Epidermal melanocyte (primary cell): ENCODE results near the gene MAPKAPK2.
A peak's percentile ranks its signal among the peaks of the same experiment; 100 is the strongest.
"Not testable (repeated sequence)": the region's sequence is repeated elsewhere in the genome, so short reads cannot be mapped to it uniquely, and the experiment has no call there.

Source experiments
- DNase-seq: peaks from one replicate; pipeline ENCODE4 v3.0.0; 2011; ENCODE audit warnings: low spot score; ENCODE audit not compliant: insufficient read length

The MAPKAPK2 gene

GRCh38 chr1:206684478-206685333 is at the start of gene MAPKAPK2:
Gene MAPKAPK2 (plus strand): TSS chr1:206684905. CDS start chr1:206685230, 325 bp downstream.
- peak; percentile 92 for DNase-seq

DNA sequence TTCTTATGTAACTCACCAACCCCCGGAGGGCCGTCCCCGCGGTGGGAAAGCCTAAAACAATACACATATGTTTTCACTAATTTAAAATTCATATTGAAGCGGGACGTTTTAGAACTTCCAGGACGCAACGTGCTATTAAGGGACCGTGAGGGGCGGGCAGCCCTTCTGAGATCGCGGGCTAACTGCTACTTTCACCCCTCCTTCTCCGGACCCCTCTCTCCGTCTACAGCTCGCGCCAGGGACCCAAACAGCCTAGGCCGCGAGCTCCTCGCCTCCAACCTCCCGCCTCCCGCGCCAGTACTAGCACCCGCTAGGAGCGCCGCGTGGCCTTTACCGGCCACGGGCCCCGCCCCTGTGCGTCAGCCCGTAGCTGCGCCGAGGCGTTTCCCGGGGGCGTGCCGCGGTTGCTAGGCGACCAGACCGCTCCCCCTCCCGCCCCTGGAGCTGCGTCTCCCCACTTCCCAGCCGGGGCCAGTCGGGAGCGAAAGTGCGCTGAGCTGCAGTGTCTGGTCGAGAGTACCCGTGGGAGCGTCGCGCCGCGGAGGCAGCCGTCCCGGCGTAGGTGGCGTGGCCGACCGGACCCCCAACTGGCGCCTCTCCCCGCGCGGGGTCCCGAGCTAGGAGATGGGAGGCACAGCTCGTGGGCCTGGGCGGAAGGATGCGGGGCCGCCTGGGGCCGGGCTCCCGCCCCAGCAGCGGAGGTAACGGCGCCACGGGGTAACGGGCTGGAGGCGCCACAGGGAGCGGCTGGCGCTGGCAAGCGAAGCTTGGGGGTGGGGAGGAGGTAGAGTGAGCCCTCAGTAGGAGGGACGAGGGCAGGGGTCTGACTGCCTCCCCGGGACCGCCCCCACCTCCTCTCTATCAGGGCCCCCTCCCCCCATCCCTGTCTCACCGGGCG is 49.4 kb upstream of the MAPKAPK2 start, which contains the start of gene DYRK3:
DYRK3 (plus strand) TSS at position 457 of the 898 bp plus-strand sequence; CDS start at position 625, 168 bp downstream.
- peak; percentile 86 for DNase-seq

GRCh38 chr1:206635978-206636345 is 48.7 kb upstream of the MAPKAPK2 start:
- no peak for DNase-seq

DNA sequence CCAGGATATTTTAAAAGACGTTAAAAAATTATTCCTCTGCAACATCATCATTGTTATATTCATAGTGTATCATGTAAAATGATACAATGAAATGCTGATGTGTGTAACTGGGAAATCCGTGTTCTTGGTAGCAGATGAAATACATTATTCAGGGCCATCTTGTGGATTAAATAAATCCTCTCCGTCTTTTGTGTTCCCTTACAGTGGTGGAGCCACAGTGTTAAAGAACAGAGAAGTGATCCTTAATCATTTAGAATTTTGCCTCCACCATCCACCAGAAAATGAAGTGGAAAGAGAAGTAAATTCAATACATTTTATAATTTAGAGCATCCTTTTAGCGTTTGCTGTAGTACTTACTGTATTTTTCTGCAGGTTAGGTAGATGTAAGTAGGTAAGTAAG is 48.0 kb upstream of the MAPKAPK2 start:
- no peak for DNase-seq

- no peak for DNase-seq
Observed at GRCh38 chr1:206637605-206638004, 47.1 kb upstream of the MAPKAPK2 start.

DNA sequence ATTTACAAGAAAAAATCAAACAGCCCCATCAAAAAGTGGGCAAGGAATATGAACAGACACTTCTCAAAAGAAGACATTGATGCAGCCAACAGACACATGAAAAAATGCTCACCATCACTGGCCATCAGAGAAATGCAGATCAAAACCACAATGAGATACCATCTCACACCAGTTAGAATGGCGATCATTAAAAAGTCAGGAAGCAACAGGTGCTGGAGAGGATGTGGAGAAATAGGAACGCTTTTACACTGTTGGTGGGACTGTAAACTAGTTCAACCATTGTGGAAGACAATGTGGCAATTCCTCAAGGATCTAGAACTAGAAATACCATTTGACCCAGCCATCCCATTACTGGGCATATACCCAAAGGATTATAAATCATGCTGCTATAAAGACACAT is 42.6 kb upstream of the MAPKAPK2 start:
- DNase-seq: not testable (repeated sequence)

- DNase-seq: no peak
Observed at GRCh38 chr1:206643118-206643698, 41.5 kb upstream of the MAPKAPK2 start.

DNA sequence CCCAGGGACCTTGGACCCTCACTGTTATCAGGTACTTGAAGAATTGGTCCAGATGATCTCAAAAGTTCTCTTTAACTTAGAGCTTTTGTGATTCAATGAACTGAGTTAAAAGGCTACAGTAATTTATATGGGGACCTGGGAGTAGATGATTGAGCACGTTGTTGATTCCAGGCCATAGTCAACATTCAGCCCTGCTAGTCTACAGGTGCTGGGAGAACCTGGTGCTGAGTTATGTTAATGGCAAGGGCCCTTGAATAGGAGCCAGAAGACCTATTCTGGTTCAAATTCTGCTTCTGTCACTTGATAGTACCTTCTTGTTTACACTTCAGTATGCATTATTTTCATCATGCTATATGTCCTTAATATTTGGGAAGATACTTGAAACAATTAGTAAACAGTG is 38.2 kb upstream of the MAPKAPK2 start:
- DNase-seq: no peak

GRCh38 chr1:206647224-206647623 is 37.5 kb upstream of the MAPKAPK2 start:
- no peak for DNase-seq

- no peak for DNase-seq
Observed at GRCh38 chr1:206649261-206649921, 35.3 kb upstream of the MAPKAPK2 start.

DNA sequence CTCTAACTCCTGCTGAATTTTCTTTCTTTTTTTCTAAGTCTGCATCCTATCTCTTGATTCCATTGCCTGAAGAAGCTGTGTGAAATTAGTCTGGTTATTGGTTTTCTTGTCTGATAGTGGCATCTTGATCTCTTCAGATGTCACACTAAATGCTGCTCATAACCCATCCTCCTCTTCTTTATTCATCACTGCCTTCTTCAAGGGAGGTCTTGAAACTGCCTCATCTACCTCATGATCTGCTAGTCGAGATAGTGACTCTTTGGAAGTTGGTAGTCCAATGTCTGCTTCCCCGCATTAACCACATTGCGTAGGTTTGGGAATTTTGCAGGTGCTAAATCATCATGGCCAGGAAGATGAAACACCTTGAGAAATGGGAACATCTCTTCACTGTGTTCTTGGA is 33.7 kb upstream of the MAPKAPK2 start:
- no peak for DNase-seq

- no peak for DNase-seq
Observed at GRCh38 chr1:206651958-206652890, 32.5 kb upstream of the MAPKAPK2 start.

- no peak for DNase-seq
Observed at GRCh38 chr1:206653715-206654459, 30.8 kb upstream of the MAPKAPK2 start.

- DNase-seq: no peak
Observed at GRCh38 chr1:206654828-206655227, 29.9 kb upstream of the MAPKAPK2 start.

DNA sequence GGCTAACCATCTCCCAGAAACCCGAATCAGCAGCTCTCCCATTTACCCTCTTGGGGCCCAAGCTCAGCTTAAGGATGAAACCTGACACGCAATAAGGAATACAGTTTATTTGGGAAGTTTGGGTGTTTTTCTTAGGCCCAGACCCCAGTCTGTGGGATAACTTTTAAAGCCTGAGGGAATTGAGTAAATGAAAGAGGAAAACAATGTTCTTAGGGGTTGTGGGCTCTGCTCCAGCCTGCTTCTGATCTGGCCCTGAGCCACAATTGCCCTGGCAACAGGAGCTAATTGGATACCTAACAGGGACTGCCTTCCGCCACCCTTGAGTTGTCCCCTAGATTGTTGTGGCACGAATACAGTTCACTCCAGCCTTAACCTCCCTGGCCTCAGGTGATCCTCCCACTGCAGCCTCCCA is 29.2 kb upstream of the MAPKAPK2 start:
- no peak for DNase-seq

GRCh38 chr1:206656936-206657335 is 27.8 kb upstream of the MAPKAPK2 start:
- DNase-seq: no peak

GRCh38 chr1:206657751-206658150 is 27.0 kb upstream of the MAPKAPK2 start:
- DNase-seq: no peak

DNA sequence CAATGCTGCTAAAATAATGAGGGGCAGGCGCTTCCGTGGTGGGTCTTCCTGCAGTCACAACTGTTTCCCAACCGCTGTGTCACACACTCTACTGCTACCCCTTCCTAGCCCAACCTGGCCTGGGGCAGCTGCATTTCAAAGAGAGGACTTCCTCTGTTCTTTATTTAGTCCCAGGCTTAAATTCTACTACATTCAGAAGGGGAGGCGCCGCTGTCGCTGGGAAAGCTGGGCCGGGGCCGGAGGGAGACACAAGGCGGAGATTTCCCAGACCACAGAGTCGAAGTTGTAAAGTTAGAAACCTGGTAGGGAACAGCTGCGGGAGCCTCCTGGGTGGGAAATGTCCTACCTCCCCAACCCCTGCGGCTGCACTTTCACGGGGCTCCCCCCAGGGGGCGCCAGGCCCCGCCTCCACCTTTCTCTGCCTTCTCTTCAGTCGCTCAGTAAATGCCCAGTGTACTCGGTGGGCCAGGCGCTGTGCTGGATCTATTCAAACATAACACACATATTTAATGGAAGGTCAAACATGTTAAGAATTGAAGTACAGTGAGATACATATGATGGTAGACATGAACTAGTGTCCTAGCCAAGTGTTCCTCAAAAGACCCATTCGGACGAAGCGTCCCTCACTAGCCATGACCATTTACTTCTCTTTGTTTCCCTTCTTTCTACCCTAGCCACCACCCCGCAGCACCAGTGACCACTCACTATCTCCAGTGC is 26.3 kb upstream of the MAPKAPK2 start:
- no peak for DNase-seq

DNA sequence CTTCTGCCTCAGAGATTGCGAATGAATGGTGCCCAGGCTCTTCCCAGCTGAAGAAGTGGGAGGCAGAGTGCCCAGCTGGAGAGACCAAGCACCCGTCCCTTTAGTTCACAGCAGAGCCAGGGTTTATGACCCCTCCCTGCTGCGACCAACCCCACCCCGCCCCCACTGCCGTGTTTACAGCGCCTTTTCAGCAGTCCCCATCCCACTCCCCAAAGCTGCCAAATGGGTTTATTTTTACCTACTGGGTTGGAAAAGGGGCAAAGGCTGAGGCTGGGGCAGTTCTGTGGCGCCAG is 25.8 kb upstream of the MAPKAPK2 start:
- DNase-seq: no peak
